Panc1 (cell line): Measurements from ENCODE around the gene CACNA1I. TPM values are rescaled to one million over a fixed set of nuclear protein-coding genes. Genes with fewer than 3 reads are reported as not detected.

ENCODE experiments used
- ATAC-seq: fragments of 200-7000 bp; cut with Tn5 transposase; 2 replicates; pipeline ENCODE4 v1.9.1; 2020; ENCODE audit warnings: mild to moderate bottlenecking, moderate library complexity
- BruUV-seq: library from RNA; stranded (reverse); fragments of 400-500 nt; replicated peaks from 2 replicates; lab custom pipeline; 2021; lab: Mats Ljungman, UMichigan
- CTCF ChIA-PET: fragments of 300-600 bp; sonication (Branson Sonifier 250); formaldehyde crosslinking; loops from one replicate; lab custom pipeline; 2022; ENCODE audit warnings: antibody characterized with exemption; lab: Charles Lee
- POLR2A ChIA-PET: fragments of 300-600 bp; sonication (Branson Sonifier 250); formaldehyde crosslinking; loops from one replicate; lab custom pipeline; 2022; ENCODE audit warnings: antibody characterized with exemption; lab: Charles Lee
- DNase-seq: peaks from one replicate; pipeline ENCODE4 v3.0.0-alpha.2; 2010; ENCODE audit warnings: low read depth, low spot score
- H3K27ac ChIP-seq: 2 replicates; pipeline ENCODE4 v1.5.1; 2011; ENCODE audit warnings: mild to moderate bottlenecking, low read length, inconsistent platforms
- H3K27me3 ChIP-seq: fragments of 200-500 bp; sonication (Bioruptor generic); 2 replicates; pipeline ENCODE4 v1.6.0; 2014; ENCODE audit warnings: low read length, inconsistent platforms; ENCODE audit not compliant: control insufficient read depth, insufficient read depth
- H3K36me3 ChIP-seq: fragments of 200-500 bp; sonication (Bioruptor generic); 2 replicates; pipeline ENCODE4 v1.5.1; 2014; ENCODE audit warnings: inconsistent platforms, mild to moderate bottlenecking, low read length, moderate library complexity; ENCODE audit not compliant: control insufficient read depth, insufficient read depth
- H3K4me1 ChIP-seq: 2 replicates; pipeline ENCODE4 v1.5.1; 2011; ENCODE audit warnings: inconsistent platforms, mild to moderate bottlenecking, low read length, moderate library complexity; ENCODE audit not compliant: control insufficient read depth, insufficient read depth
- H3K4me3 ChIP-seq, 2 experiments: 2 replicates each; pipeline ENCODE4 v1.5.1; 2011 to 2012; ENCODE audit warnings: low read depth in 2 of 2, low read length in 2 of 2, mild to moderate bottlenecking in 2 of 2, inconsistent platforms in 1 of 2, moderate library complexity in 1 of 2
- H3K9me3 ChIP-seq: fragments of 200-500 bp; sonication (Bioruptor generic); 2 replicates; pipeline ENCODE4 v1.5.1; 2014; ENCODE audit warnings: low read depth, mild to moderate bottlenecking, inconsistent platforms, low read length, moderate library complexity; ENCODE audit not compliant: control insufficient read depth, insufficient read depth
- POLR2AphosphoS5 ChIP-seq: IDR thresholded peaks from 2 replicates; pipeline ENCODE4 v1.6.1; 2012; ENCODE audit warnings: mild to moderate bottlenecking, low read depth, low read length, moderate library complexity
- REST ChIP-seq, 2 experiments: IDR thresholded peaks; 2 replicates each; pipeline ENCODE4 v1.6.1; 2011 to 2012; ENCODE audit warnings: low read depth in 2 of 2, control low read depth in 1 of 2, low read length in 1 of 2, mild to moderate bottlenecking in 1 of 2, moderate library complexity in 1 of 2; ENCODE audit not compliant: insufficient read depth in 1 of 2
- SIN3A ChIP-seq: IDR thresholded peaks from 2 replicates; pipeline ENCODE4 v1.6.1; 2012; ENCODE audit warnings: low read depth, mild to moderate bottlenecking, low read length, moderate library complexity, borderline replicate concordance; ENCODE audit not compliant: insufficient read depth
- TCF7L2 ChIP-seq: IDR thresholded peaks from 2 replicates; pipeline ENCODE4 v1.6.1; 2011; ENCODE audit warnings: mild to moderate bottlenecking, low read depth, low read length, inconsistent platforms
- in situ Hi-C: cut with HindIII; loops from 2 replicates; pipeline ENCODE4 v1.10.0; 2016; ENCODE audit warnings: low sequenced_read_pairs, low pct_unique_long_range_greater_than_20kb
- intact Hi-C: fragments of 100-400 bp; cut with micrococcal nuclease; formaldehyde crosslinking; loops from one replicate; pipeline ENCODE4 v1.10.0; 2022; ENCODE audit not compliant: unreplicated experiment
- total RNA-seq: library from RNA; stranded (reverse); gene quantifications from one replicate; pipeline ENCODE4 v1.2.1, GENCODE V29; 2021; ENCODE audit not compliant: unreplicated experiment
- TF ChIP-seq, protein P1 (sequence below): fragments of 450-650 bp; IDR thresholded peaks from 2 replicates; pipeline ENCODE4 v1.5.1; 2017; ENCODE audit warnings: mild to moderate bottlenecking

The CACNA1I gene
- total RNA-seq, 1 experiment from 2014 or later = 0.23 TPM

DNA sequence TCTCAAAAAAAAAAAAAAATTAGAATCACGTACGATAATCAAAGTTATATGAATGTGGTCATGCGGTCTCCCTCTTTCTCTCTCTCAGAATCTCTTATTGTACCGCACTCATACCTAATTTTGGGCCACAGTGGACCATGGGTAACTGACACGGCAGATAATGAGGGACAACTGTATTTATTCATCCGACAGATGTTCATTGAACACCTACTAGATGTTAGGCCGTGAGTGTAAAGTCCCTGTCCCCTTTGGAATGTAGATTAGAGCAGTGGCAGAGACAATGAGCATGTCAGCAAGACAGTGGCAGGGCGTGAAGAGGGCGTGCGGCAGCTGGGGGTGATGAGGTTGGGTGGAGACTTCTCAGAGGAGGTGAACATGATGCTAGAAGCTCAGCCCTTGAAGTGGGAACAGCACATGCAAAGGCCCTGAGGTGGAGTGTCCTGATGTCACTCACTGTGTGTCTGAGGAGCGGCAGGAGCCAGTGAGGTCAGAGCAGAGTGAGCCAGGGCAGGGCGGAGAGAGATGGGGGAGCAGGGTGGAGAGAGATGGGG, 25.1 kb downstream of the CACNA1I start:
- TF ChIP-seq SIN3A (no peak), POLR2AphosphoS5 (no peak), REST (IDR thresholded peaks at IDR 0.05; ENCODE audit: insufficient read depth in 1 of 2, low read depth in 2 of 2, low read length in 1 of 2) (no peak), TCF7L2 (no peak)
- TF ChIP-seq, protein P1, sequence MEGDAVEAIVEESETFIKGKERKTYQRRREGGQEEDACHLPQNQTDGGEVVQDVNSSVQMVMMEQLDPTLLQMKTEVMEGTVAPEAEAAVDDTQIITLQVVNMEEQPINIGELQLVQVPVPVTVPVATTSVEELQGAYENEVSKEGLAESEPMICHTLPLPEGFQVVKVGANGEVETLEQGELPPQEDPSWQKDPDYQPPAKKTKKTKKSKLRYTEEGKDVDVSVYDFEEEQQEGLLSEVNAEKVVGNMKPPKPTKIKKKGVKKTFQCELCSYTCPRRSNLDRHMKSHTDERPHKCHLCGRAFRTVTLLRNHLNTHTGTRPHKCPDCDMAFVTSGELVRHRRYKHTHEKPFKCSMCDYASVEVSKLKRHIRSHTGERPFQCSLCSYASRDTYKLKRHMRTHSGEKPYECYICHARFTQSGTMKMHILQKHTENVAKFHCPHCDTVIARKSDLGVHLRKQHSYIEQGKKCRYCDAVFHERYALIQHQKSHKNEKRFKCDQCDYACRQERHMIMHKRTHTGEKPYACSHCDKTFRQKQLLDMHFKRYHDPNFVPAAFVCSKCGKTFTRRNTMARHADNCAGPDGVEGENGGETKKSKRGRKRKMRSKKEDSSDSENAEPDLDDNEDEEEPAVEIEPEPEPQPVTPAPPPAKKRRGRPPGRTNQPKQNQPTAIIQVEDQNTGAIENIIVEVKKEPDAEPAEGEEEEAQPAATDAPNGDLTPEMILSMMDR = no peak
- in situ Hi-C loops (no loop called here), intact Hi-C loops (no loop called here)
- no peaks in the 10 kb centered on the region for H3K36me3 ChIP-seq
- DNase-seq = no peak
- BruUV-seq = no TSS peak
- H3K27ac ChIP-seq = no peak overlapping the region
- no peak overlapping the region for H3K4me3 ChIP-seq
- CTCF ChIA-PET = no interaction called here
- peaks cover 24% of the 10 kb centered on the region for H3K4me1 ChIP-seq
- no peak for ATAC-seq
- no peaks in the 10 kb centered on the region for H3K9me3 ChIP-seq
- no peaks in the 10 kb centered on the region for H3K27me3 ChIP-seq
- POLR2A ChIA-PET = no interaction called here

DNA sequence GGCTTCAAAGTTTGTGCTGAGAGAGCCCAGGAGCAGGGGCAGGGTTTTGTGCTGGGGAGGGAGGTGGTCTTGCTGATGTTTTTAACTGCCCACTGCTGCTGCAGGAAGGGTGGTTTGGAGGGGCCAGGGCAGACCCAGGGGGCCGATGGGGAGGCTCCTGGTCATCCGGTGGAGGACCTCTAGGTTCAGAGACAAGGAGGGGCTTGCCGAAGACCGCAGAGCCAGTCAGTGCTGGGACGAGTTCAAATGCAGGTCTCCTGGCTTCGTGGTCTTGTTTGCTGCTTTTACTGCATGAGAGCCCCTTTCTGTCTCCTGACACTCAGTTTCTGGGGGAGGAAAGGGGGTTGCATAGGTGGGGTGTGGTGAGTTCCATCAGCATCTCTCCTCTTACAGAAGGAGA, 26.0 kb downstream of the CACNA1I start:
- in situ Hi-C loops = no loop called here
- ATAC-seq (no peak), DNase-seq (no peak)
- no peak overlapping the region for H3K27ac ChIP-seq
- H3K4me3 ChIP-seq = no peak overlapping the region
- H3K36me3 ChIP-seq = no peaks in the 10 kb centered on the region
- CTCF ChIA-PET = interaction anchor here (0.5 kb wide), 1 partner anchor 672 kb away, joined by 6 read pairs; no protein-coding TSS in a partner anchor
- TF ChIP-seq POLR2AphosphoS5 (no peak), TCF7L2 (no peak), SIN3A (no peak), REST (IDR thresholded peaks at IDR 0.05; ENCODE audit: insufficient read depth in 1 of 2, low read depth in 2 of 2, low read length in 1 of 2) (no peak)
- TF ChIP-seq, protein P1 = no peak
- no peaks in the 10 kb centered on the region for H3K27me3 ChIP-seq
- POLR2A ChIA-PET = no interaction called here
- BruUV-seq = no TSS peak
- intact Hi-C loops = no loop called here
- peaks cover 24% of the 10 kb centered on the region for H3K4me1 ChIP-seq
- no peaks in the 10 kb centered on the region for H3K9me3 ChIP-seq
